HG03159 (cell line): Measurements from ENCODE around the gene CRYL1.

Experiments used
- ATAC-seq: cut with Tn5 transposase; IDR thresholded peaks from one replicate; pipeline ENCODE4 v1.9.1; 2021; ENCODE audit warnings: mild to moderate bottlenecking, moderate library complexity; ENCODE audit not compliant: unreplicated experiment

CRYL1 gene

GRCh38 chr13:20387006-20387405 lies 138.7 kb downstream of the CRYL1 start:
- no peak for ATAC-seq

- no peak for ATAC-seq
Observed at GRCh38 chr13:20383058-20383457, 142.6 kb downstream of the CRYL1 start.

- no peak for ATAC-seq
Observed at GRCh38 chr13:20381401-20381800, 144.3 kb downstream of the CRYL1 start.

- no peak for ATAC-seq
Observed at GRCh38 chr13:20378721-20379120, 146.9 kb downstream of the CRYL1 start.

- no peak for ATAC-seq
Observed at GRCh38 chr13:20377720-20378119, 147.9 kb downstream of the CRYL1 start.

- ATAC-seq, result no peak
Observed at GRCh38 chr13:20375871-20376270, 149.8 kb downstream of the CRYL1 start.

- ATAC-seq, result no peak
Observed at GRCh38 chr13:20373861-20374260, 151.8 kb downstream of the CRYL1 start.

- no peak for ATAC-seq
Observed at GRCh38 chr13:20371825-20372224, 153.8 kb downstream of the CRYL1 start.

- no peak for ATAC-seq
Observed at GRCh38 chr13:20370815-20371421, 154.7 kb downstream of the CRYL1 start.

- no peak for ATAC-seq
Observed at GRCh38 chr13:20369886-20370361, 155.7 kb downstream of the CRYL1 start.

- no peak for ATAC-seq
Observed at GRCh38 chr13:20366056-20366455, 159.6 kb downstream of the CRYL1 start.

- ATAC-seq, result no peak
Observed at GRCh38 chr13:20363603-20364002, 162.1 kb downstream of the CRYL1 start.

GRCh38 chr13:20363172-20363571 lies 162.5 kb downstream of the CRYL1 start:
- ATAC-seq, result no peak

GRCh38 chr13:20362484-20363041 lies 163.1 kb downstream of the CRYL1 start:
- ATAC-seq, result no peak

GRCh38 chr13:20360835-20361412 lies 164.7 kb downstream of the CRYL1 start:
- ATAC-seq, result no peak

- ATAC-seq, result no peak
Observed at GRCh38 chr13:20360041-20360491, 165.6 kb downstream of the CRYL1 start.

GRCh38 chr13:20359335-20359734 lies 166.3 kb downstream of the CRYL1 start:
- no peak for ATAC-seq

- no peak for ATAC-seq
Observed at GRCh38 chr13:20358022-20358421, 167.6 kb downstream of the CRYL1 start.

GRCh38 chr13:20356444-20356843 lies 169.2 kb downstream of the CRYL1 start:
- ATAC-seq, result no peak

GRCh38 chr13:20354722-20355121 lies 170.9 kb downstream of the CRYL1 start:
- ATAC-seq, result no peak

- ATAC-seq, result no peak
Observed at GRCh38 chr13:20353973-20354372, 171.7 kb downstream of the CRYL1 start.
